GM18861 (cell line): Measurements from ENCODE around the gene SCUBE3.

Experiments
- ATAC-seq: cut with Tn5 transposase; IDR thresholded peaks from one replicate; pipeline ENCODE4 v1.9.1; 2021; ENCODE audit not compliant: unreplicated experiment

SCUBE3 gene

DNA sequence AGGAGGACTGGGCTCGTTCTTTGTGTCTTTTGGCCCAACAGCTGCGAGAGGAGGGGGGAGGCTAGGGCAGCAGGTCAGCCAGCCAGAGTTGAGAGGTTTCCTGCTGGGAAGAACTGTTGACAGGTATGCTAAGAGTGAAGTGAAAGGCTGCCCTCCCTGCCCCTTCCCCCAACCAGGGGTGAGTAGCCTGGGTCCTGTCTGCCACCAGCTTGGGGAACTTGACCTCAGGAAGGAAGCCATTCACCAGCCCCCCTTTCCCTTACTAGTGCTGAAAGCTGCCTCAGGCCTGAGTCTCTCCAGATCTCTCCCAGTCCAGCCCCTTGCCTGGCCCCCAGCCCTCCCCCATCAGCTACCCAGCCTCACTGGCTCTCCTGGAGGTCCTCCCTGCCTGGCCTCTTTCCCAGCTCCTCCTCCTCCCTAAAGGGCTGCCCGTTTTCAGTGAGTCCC lies 25.1 kb downstream of the SCUBE3 start:
- no peak for ATAC-seq

DNA sequence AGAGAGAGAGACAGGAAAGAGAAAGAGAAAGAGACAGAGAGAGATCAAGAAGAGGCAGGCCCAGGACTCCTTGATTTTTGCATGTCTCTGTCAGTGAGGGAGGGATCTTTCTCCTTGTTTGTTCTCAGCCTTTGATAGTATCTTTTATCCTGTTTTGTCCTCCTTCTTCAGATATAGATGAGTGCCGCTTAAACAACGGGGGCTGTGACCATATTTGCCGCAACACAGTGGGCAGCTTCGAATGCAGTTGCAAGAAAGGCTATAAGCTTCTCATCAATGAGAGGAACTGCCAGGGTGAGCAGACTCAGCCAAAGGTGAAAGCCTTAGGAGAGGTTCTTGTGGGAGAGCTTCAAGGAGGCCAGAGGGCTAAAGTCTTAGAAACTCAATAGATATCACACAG lies 25.8 kb downstream of the SCUBE3 start:
- no peak for ATAC-seq

DNA sequence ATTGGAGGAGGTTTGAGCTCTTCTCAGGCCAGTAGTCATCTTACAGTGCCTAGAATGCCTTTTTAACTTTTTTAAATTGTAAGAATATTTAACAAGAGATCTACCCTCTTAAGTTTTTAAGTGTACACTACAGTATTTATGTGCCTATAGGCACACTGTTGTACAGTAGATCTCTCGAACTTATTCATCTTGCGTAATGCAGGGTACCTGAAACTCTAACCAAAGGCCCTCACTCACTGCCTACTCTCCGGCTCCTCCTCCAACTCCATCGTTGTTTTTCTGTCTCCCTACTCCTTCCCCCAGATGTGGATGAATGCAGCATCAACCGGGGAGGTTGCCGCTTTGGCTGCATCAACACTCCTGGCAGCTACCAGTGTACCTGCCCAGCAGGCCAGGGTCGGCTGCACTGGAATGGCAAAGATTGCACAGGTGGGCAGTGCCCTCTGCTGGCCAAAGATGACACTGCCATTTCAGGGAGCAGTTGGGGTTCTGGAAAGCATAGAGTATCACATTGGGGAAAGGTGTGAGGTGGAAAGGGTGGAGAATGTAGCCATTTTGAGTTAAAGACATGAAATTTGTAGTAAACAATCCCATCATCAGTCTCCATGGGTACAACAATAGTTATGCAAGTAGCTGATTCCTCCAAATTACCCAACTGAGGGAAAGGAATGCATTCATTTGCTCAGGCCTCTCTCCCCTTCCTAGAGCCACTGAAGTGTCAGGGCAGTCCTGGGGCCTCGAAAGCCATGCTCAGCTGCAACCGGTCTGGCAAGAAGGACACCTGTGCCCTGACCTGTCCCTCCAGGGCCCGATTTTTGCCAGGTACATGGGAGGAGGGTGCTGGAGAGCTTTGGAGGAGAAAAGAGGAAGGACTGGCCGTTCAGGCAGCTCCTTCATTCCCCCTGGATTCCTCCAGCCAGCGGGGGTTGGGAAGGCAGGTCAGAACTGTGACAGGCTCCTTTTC lies 27.4 kb downstream of the SCUBE3 start:
- ATAC-seq = no peak

DNA sequence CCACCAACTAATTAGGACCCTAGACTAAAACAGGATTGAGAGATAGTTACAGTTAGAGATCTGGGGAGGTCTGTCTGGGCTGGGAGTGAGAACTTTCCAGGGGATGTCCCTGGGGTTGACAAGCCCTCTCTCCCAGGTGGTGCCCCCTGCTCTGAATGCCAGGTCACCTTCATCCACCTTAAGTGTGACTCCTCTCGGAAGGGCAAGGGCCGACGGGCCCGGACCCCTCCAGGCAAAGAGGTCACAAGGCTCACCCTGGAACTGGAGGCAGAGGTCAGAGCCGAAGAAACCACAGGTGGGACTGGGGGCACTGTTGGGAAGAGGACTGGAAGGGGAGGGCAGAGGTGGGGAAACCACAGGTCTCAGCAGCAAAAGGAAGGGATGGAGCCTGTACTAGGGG lies 28.7 kb downstream of the SCUBE3 start:
- no peak for ATAC-seq

GRCh38 chr6:35242906-35243305 lies 29.1 kb downstream of the SCUBE3 start:
- ATAC-seq = no peak

DNA sequence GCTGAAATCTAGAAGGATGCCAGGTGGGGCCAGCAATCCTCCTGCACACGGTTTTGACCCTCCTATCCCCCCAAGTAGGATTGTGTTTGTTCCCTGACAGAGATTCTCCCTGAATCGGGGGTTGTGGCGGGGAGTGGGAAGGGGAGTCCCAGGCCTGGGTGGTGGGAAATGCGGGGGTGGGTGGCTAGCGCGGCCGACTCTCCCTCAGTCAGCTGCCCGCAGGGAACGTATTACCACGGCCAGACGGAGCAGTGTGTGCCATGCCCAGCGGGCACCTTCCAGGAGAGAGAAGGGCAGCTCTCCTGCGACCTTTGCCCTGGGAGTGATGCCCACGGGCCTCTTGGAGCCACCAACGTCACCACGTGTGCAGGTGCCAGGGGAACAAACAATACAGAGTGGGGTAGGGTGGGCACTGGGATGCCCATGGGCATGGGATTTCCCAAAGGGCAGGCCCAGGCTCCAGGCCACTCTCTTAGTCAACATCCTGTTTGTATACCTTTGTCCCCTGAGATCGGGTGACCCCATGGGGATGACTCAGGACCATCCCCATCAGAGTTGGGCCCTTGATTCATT lies 29.7 kb downstream of the SCUBE3 start:
- ATAC-seq = no peak

DNA sequence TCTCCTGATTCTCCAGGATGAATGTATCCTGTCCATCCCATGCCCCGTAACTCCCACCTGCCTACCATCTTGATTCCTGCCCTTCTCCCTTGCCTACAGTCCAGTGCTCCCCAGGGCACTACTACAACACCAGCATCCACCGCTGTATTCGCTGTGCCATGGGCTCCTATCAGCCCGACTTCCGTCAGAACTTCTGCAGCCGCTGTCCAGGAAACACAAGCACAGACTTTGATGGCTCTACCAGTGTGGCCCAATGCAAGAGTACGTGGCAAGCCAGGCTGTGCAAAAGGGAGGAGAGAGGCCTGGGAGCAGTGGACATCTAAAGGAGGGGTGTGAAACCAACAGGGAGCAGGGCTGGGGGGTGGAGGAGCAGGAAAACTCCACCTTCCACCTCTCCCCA lies 30.8 kb downstream of the SCUBE3 start:
- ATAC-seq = no peak

- ATAC-seq = no peak
Measured at GRCh38 chr6:35247642-35248231, 34.0 kb downstream of the SCUBE3 start.

DNA sequence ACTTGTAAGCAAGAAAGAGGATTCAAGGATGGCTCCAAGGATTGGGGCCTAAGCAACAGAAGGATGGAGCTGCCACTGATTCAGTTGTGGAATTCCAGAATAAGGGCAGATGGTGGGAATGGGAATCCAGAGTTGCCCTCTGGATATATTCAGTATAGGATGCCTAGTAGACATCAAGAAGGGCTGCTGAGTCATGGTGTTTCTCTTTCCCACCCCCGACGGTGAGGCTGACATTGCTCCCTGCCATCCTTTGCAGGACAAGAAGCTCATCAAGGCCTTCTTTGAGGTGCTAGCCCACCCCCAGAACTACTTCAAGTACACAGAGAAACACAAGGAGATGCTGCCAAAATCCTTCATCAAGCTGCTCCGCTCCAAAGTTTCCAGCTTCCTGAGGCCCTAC lies 34.5 kb downstream of the SCUBE3 start:
- no peak for ATAC-seq

DNA sequence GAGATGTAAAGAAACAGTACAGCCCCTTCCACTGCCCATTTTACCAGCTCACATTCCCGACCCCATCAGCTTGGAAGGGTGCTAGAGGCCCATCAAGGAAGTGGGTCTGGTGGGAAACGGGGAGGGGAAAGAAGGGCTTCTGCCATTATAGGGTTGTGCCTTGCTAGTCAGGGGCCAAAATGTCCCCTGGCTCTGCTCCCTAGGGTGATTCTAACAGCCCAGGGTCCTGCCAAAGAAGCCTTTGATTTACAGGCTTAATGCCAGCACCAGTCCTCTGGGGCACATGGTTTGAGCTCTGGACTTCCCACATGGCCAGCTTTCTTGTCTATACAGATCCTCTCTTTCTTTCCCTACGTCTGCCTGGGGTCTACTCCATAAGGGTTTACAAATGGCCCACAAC lies 35.2 kb downstream of the SCUBE3 start:
- ATAC-seq = no peak

DNA sequence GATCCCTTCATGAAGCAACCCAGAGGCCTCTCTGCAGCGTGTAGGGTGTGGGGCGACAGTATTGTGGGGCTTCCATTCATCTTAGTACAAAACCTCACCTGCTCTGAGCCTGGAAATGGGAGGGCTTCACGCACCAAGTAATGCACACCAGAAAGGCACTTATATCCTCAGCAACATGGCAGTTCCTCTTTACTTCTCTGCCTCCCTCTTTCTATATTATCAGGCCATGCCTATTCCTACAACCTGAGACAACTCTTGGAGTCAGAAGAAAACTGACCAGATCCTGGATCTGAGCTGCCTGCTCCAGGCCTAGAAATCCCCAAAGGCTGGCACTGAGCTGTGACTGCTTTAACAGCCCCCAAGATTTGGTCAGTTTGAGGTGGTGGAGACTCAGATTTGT lies 38.2 kb downstream of the SCUBE3 start:
- ATAC-seq = no peak

- ATAC-seq = no peak
Measured at GRCh38 chr6:35253249-35253648, 39.5 kb downstream of the SCUBE3 start.

GRCh38 chr6:35258336-35258735 lies 44.6 kb downstream of the SCUBE3 start:
- no peak for ATAC-seq

DNA sequence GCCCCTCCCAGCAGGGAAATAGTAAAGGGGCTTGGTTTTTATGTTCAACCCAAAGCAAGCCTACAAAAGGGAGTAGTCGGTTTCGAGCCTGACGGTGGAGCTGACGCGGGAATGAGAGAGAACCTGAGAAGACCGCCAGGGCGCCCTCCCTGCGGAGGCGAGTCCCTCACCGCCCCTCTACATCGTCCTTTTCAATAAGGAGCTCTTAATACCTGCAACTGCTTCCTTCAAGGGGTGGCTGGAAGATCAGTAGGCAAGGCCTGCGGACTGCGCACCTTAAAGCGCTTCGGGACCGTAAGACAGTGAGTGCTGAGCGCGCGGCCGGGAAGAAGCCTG lies 45.1 kb downstream of the SCUBE3 start:
- no peak for ATAC-seq

- peak; percentile 68 for ATAC-seq
Measured at GRCh38 chr6:35259194-35259947, 45.6 kb downstream of the SCUBE3 start, which contains the start of gene ZNF76. Gene ZNF76, plus strand, starts transcription at chr6:35259735. Its CDS starts 21,417 bp downstream, at chr6:35281152.

GRCh38 chr6:35259948-35260590 lies 46.3 kb downstream of the SCUBE3 start:
- ATAC-seq = peak; percentile 21

- ATAC-seq = no peak
Measured at GRCh38 chr6:35260591-35261570, 47.1 kb downstream of the SCUBE3 start.

DNA sequence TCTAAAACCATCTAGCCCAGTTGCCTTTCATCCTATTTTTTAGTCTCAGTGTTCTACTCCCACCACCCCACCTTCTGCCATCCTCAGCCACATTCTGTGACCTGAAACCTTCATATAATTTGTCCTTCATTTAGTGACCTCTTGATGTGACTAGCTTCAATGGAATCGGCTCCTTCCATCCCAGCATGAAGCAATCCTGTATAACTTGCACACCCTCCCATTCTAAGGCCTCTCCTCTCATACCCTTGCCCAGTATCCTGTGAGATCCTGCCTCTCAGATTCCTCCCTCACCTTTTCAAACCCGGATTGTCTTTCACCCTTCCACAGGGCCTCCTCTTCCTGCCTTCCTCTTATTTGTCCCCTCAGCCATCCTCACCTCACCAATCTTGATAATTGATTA lies 48.8 kb downstream of the SCUBE3 start:
- ATAC-seq = no peak

DNA sequence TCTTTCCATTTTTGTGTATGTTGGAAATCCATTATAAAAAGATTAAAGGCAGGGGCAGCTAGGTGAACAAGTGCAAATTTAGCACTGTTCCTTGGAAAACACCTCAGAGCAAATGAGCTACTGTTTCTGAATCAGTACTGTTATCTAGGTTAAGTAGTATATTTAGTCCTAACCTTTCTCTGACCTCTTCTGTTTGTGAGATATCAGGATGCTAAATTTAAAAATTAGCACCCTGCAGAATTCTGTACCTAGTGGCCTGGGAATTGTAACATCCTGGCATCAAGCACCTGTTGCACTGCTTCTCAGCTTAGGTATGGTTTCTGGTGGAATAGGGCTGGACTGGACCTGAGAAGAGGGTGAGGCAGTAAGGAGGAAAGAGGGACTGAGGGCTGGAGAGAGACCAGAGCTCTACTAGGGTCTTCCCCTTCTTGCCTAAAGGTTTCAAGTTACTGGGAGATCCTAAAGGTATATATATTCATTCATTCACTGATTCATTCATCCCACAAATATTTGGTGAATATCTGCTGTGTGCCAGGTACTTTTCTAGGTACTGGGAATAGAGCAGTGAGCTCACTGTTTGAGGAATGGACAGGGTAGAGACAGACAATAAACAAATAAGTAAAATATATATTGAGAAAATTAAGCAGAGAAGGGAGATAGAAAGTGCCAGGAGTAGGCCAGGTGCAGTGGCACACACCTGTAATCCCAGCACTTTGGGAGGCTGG lies 51.0 kb downstream of the SCUBE3 start:
- no peak for ATAC-seq
